Muscle of back (tissue), 11 donors: Measurements from ENCODE around the gene ADAMTS12. TPM values are rescaled to one million over a fixed set of nuclear protein-coding genes. Genes with fewer than 3 reads are reported as not detected.
"Not testable (repeated sequence)": the region's sequence is repeated elsewhere in the genome, so short reads cannot be mapped to it uniquely, and the experiment has no call there.

ENCODE experiments used
- DNase-seq, 3 donors: peaks; one replicate each; pipeline versions ENCODE4 v3.0.0 to v3.0.0-alpha.2; 2013
- polyA plus RNA-seq, 10 donors: library from polyadenylated mRNA; unstranded; fragments of 120-200 nt; gene quantifications; one replicate each; pipeline ENCODE4 v1.2.1, GENCODE V29; 2013; ENCODE audit not compliant: insufficient read length in 10 of 10

ADAMTS12 gene
- polyA plus RNA-seq, 10 donors, result 18.5 to 30.8 (median 23.9) TPM

DNA sequence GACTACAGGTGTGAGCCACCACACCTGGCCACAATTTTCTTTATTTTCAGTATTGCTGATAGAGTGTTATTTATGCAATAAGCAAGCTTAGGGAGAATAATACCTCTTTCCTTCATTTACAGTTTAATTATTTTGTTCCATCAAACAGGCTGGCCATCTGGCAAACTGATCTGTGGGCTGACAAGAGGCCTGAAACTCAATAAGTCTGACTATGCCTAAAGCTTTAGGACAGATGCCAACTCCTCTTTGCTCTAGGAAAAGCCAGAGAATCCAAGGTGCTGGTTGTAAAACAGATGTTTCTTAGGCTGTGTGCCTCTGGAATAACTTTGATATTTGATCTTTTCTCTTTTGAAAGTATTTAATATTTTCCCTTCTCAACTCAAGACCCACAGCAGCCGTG lies 352.6 kb downstream of the ADAMTS12 start:
- DNase-seq, result peak in 1 of 3 donors; percentile 27

DNA sequence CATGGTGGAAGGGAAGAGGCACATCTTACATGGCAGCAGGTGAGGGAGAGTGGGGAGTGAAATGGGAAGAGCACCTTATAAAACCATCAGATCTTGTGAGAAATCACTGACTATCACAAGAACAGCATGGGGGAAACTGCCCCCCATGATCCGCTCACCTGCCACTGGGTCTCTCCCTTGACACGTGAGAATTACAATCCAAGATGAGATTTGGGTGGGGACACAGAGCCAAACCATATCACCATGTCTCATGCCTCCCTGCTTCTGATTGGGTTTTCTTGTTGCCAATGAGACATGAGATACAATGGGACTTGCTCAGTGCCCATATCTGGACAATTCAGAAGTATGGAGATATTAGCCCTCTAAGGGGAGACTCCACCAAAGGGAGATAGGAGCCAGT lies 353.6 kb downstream of the ADAMTS12 start:
- no peak for DNase-seq

DNA sequence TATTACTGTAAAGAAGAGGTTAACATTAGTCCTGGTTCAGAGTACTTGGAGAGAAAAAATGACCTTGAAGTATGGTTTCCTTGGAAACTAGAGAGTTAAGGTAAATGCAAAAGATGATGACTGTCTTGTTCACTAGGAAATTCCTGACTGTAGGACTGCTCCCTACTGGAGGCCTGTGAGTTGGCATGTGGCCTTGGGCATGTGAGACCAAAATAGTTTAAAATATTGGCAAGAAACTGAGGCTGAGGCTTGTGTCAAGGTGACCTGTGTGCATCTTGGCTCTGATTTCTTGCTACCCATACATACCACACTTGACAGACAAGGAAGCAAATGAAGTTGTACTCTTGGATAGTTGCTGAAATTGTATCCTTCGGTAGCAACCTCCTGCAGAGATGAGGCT lies 354.6 kb downstream of the ADAMTS12 start:
- no peak for DNase-seq

DNA sequence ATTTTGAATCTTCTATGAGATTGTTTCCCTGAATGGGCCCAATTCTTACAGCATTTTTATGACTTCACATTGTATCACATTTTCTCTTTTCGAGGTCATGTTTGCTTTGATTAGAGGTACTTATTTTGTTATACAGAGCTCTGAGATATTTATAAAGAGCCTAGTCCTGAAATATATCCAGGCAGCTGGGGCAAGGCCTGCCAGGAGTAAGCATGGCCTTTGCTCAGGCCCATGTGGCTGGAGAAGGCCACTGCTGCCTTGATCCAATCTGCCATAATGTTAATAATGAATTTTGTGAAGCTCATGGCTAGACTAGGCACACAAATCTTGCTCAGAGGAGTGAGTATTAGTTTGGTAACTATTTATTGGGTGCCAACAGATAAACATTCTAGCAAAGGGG lies 355.0 kb downstream of the ADAMTS12 start:
- no peak for DNase-seq

DNA sequence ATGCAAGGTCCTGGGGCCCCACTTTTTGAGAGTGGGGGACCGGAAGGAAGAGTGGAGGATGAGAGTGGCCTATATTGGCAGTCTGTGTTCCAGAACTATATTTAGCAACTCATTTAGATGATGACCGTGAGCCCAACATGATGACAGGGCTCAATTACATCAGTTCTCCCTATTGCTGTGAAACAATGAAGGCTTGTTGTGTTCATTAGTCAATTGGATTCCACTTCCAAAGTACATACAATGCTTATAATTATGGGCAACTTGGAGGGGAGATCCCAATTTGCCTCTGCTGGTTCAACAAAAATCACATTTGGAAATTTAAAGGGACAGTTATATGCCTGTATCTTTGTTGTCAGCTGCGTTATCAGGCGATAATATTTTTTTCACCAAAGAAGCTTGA lies 360.0 kb downstream of the ADAMTS12 start:
- DNase-seq, result no peak

DNA sequence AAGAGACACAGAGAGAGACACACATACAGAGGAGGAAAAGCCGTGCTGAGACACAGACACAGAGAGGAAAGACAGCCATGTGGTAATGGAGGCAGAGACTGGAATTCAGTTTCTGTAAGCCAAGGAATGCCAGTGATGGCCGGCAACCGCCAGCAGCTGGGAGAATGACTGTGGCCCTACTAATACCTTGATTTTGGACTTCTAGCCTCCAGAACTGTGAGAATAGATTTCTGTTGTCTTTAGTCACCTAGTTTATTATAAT lies 360.8 kb downstream of the ADAMTS12 start:
- DNase-seq, result no peak

DNA sequence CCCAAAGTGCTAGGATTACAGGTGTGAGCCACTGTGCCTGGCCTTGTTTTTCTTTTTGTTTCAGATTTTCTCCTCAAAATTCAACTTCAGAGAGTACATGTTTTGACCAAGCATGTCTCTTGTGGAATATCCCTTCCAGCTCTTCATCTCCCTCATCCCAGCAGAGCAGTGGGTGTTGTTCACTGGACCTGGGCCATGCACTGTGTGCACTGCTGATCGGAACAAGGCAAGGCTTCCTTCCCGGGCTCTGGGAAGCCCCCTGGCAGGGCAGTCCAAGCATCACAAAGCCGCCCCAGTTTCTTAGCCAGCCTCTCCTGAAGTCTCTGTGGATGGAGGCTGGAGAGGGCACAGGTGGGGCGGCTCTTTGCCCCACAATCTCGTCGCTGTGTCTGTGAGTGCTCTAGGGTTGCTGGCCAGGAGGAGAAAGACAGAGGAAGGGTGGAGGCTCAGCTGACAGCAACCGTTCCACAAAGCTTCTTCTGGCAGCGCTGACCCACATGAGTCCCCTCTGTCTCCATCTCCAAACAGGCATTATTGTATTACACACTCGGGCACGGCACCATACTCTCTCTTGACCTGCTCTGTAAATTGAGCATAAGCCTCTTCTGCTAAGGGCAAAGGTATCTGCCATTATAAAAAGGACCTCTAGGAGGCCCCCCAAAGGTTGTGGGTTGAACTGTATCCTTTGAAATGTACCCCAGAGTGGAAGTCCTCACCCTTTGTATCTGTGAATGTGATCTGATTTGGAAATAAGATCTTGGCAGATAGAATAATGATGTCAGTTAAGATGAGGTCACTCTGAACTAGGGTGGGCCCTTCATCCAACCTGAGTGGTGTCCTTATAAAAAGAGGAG lies 361.4 kb downstream of the ADAMTS12 start:
- DNase-seq, result peak in 1 of 3 donors; percentile 9

DNA sequence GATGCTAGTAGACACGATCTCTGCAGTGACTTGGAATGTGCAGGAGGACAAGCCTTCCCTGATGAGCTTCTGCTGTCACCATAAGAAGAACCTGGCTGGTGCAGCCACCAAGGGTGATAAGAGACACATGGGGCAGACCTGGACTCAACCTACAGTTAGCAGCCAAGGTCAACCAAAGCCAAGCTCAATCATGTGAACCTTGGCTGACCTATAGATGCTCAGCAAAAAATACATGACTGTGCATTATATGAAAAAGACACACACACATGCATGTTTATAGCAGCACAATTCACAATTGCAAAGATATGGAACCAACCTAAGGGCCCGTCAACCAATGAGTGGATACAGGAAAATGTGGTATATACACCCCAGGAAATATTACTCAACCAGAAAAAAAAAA lies 364.1 kb downstream of the ADAMTS12 start:
- no peak for DNase-seq

DNA sequence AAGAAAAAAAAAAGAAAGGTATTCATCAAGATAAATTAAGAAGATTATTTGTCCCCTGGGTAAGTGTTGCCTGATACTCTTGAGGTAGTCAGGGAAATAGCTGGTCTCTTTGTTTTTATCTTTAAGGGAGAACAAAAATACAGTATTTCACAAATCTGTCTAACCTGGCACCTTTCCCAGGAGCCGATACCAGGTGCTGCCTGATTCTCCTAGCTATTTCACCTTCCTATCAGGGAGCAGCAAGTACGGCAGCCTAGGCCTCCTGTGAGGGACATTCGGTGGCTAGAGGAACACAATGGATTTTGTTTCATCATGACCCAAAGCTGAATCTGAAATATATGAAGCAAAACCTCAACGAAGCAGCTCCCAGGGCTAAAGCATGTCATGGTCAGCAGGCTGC lies 365.0 kb downstream of the ADAMTS12 start:
- DNase-seq, result no peak

DNA sequence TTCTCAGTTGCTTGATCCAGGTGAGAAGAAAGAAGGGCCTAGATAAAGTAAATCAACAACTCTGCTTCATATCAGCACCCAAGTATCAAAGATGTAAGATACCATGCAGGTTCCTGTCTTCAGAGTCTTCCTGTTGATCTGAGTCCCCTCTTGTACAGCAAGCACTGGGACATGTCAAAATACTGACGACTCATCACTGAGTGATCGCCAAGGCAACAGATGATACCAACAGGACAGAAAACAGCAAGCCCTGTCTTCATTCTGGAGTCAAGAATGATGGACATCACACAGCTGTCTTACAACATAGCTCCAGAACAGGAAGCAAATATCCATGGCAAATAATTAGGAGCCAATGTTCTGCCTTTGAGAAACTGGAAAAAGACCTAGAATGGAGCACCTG lies 367.3 kb downstream of the ADAMTS12 start:
- DNase-seq, result no peak

DNA sequence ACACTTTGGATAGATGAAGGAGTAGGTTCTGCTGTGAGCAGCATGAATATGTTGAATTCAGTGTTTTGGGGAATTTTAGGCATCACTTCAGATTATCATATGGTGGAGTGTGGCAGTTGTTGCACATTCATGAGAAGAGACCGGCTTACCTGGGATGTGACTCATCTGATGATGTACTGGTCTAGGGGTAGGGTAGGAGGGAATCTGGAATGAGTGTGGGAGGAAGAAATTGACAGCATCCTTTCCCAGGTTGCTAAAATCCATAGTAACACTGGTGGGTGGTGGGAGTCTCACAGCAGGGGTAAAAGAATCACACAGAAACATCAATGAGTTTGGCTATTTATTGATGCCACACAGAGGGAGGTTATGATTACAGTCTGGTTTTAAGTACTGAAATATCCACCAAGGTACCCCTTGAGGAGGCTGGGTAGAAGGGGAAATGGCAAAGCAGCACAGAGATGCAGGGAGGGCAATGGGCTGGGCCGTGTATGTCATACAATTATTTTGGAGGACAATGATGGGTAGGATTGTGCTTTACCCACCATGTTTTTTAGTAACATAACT lies 368.5 kb downstream of the ADAMTS12 start:
- DNase-seq, result no peak

DNA sequence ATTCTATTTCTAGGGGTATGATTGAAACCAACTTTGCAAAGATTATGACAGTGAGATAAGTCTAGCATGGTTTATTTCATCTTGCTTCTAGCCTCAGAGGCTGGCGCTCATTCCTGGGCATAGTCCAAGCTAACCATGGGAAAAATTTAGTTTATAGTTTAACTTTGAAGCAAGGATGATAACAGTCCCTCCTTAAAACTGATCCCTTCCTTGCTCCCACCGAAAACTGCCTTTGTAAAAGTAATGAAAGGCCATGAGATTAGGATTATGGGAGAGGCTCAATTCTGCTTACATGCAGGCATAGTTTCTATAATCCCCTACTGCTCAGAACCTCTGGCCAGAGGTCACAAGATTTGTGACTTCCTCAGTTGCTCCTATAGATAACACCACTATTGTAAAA lies 375.4 kb downstream of the ADAMTS12 start:
- no peak for DNase-seq

DNA sequence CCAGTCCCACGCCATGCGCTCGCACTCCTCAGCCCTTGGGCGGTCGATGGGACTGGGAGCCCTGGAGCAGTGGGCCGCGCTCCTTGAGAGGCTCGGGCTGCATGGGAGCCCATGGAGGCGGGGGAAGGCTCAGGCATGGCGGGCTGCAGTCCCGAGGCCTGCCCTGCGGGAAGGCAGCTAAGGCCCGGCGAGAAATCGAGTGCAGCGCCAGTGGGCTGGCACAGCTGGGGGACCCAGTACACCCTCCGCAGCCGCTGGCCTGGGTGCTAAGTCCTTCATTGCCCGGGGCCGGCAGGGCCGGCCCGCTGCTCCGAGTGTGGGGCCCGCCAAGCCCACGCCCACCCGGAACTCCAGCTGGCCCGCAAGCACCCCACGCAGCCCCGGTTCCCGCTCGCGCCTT lies 376.4 kb downstream of the ADAMTS12 start:
- not testable (repeated sequence) for DNase-seq

DNA sequence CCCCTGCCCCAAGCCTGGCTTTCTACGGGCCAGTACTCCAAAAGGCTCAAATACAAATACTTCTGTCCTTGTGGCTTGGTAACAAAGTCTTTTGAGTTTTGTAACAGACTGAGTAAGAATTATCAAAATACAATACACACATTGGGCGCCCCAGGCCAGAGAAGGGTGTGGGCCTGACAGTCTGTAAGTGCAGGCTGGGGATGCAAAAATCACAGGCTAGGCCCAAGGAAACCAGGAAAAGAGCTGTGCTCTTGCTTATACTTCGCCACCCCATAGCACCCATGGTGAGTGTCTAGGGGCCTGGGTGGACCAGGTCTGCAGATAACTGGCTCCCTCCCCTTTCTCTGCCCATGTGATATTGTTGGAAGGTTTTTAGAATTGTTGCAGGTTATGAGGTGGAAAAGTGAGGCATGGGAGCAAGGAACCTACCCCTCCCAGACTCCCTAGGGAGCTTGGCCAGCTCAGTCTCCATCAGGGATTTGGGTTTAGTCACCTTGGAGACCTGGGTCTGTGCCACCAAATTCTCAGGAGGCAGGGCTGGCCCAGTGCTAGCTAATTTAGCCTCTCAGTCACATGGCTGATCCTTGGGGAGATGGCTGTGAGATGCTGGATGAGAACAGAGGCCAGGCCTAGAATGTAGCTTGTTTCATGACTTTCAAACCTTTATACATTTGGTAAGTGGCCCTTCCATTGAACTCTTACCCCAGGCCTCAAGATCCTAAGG lies 378.2 kb downstream of the ADAMTS12 start:
- DNase-seq, result no peak

DNA sequence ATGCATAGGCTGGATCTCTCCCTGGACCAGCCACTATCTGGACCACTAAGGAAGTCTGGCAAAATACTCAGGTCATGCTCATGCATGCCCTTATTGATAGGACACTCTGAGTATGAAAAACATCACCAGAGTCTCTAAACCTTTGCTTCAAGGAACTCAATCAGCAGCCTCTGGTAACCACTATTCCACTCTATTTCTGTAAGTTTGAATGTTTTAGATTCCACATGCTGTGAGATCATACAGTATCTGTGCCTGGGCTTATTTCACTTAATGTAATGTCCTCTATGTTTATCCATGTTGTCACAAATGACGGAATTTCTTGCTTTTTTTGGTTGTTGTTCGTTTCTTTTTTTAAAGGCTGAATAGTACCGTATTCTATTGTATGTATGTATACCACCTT lies 382.8 kb downstream of the ADAMTS12 start:
- no peak for DNase-seq

DNA sequence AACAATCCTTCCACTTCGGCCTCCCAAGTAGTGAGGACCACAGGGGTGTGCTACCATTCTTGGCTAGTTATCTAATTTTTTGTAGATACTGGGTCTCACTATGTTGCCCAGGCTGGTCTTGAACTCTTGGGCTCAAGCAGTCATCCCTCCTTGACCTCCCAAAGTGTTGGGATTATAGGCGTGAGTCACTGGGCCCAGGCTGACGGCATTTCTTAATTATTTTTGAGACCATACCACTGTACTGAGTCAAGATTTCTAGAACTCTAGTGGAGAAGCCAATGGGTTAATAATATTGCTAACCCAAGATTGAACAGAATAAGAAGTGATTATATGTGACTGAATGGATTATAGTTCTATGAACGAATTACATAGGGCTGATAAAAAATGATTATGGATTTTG lies 384.4 kb downstream of the ADAMTS12 start:
- DNase-seq, result no peak

DNA sequence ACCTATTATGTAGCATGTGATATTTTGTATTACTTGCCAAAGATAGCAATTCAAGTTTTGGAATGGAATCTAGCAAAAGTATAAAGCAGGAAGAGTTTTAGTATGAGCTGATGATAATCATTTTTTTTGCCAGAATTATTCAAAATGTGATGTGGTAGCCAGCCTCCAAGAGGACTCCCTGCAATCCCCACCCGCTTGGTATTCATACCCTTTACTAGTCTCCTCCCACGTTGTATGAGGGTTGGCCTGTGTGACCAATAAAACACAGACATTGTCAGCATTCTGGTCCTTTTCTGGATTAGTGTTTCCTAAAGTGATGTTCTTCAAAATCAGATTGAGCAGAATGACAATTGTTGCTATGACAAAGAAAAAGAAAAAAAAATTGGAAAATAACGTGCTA lies 387.2 kb downstream of the ADAMTS12 start:
- DNase-seq, result no peak

DNA sequence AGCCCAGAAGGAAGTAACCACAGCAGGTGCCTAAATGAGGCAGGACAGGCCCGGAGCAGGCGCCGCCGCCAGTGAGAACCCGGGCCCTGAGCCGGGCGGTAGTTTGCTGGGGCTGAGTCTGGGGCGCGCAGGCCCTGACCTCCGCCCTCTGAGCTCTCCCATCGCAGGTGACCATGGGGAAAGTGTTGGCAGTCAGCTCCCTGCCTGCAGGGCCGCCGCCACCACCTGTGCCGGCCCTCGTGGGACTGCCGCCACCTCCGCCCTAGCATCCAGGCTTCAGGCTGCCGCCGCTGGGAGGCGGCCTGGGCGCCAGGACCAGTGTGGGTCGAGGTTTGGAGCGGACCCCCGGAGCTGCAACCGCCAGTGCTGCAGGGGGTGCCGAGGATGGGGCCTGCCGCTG lies 389.9 kb downstream of the ADAMTS12 start:
- DNase-seq, result no peak

DNA sequence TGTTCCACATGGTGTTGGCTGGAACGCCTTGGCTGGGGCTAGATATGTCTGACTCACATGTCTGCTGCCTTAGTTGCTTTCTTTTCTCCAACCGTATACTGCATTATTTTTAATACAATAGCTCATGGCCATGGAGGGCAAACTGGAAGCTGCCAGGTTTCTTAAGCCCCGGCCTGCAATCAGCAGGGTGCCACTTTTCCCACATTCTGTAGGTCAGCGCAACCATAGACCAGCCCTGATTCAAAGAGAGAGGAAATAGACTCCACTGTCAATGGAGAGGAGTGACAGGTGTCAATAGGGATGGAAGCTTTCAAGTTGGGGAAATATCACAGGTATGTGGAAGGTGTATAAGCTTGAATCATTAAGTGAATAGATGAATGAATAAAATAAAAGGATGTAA lies 390.5 kb downstream of the ADAMTS12 start:
- DNase-seq, result no peak

DNA sequence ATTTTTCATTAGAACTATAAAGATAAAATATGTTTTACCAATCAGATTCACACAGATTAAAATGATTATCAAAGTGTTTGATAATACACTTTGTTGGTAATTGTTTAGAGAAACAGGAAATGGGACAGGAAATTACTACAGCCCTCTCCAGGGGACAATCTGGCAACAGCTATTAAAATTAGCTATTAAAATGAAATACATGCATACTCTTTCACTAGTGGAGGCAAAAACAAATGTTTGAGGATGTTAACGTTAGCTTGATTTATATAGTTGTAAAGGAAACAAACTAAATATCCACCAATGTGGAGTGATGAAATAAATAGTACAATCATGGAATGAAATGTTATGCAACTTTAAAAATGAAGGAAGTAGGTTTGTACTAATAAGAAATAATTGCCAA lies 397.3 kb downstream of the ADAMTS12 start:
- peak in 2 of 3 donors; percentile 16 to 67 for DNase-seq

DNA sequence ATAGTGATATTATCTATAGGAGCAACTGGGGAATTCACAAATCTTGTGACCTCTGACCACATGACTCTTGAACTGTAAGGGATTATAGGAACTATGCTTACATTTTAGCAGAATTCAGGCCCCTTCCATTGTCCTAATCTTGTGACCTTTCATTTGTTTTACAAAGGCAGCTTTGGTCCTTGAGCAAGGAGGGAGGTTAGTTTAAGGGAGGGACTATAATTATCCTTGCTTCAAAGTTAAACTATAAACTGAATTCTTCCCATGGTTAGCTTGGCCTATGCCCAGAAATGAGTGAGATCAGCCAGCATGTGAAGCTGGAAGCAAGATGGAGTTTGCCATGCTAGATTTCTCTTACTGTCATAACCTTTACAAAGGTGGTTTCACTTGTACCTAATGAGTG lies 399.8 kb downstream of the ADAMTS12 start:
- DNase-seq, result no peak

DNA sequence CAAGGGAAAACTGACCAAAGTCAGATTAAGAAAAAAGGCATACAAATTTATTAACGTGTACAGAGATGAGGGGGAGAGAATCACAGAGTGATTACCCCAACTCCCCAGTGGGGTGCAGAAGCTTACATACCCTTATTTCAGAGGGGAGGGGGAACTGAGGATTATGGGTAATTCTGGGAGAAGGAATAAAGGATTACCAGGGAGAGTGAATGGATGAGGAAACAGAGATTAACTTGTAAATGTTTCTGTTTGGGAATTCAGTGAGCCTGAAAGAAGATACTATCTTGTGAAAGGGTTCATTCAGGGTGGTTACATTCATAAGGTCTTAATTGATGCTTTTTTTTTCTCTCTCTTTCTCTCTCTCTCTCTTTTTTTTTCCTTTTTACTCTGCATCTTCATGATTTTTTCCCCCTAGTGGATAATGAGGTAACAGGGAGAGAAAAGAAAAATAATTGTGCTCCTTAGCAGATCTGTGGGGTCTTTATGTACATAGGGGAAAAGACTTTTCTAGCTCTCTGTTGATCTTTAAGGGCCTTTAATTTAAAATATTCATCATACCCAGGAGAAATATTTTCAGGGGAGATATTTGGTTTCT lies 401.6 kb downstream of the ADAMTS12 start:
- no peak for DNase-seq

DNA sequence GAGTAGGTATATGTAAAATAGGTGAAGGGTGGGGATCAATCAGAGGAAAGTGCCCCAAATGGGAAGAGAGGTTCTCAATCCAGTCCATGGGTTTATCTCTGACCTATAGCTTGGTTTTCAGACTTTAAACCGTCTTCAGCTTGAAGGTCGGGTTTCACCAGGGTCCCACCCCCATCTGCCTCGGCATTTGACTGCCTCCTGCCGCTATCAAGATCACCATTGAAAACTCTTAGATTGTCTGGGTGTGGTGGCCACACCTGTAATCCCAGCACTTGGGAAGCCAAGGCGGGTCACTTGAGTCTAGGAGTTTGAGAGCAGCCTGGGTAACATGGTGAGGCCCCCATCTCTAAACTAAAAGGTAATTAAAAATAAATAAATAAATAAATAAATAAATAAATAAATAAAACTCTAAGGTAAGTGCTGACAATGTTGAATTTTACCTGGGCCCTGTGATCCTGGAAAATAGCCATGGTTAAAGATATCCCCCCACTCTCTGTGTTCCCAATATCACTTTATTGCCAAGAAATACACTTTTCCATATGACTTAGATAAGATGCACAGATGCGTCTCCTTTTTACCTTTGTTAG lies 402.2 kb downstream of the ADAMTS12 start:
- no peak for DNase-seq
